ENCODE data around the gene CDH13.

- TF ChIP-seq GATA2 (IDR thresholded peaks at IDR 0.05; ENCODE audit: low read depth, low read length) (no peak), GATA3 (IDR thresholded peaks at IDR 0.05; ENCODE audit: low read depth, low read length) (no peak)
Measured at GRCh38 chr16:83343935-83344366, 717.2 kb downstream of the CDH13 start.

Measured in SH-SY5Y (cell line).